ENCODE results near the gene EFHC2. TPM values are rescaled to one million over a fixed set of nuclear protein-coding genes. Genes with fewer than 3 reads are reported as not detected.

The EFHC2 gene
- total RNA-seq, 1 donor from 2014 or later, result under 0.01 TPM

GRCh38 chrX:44106864-44107263 is 236.6 kb downstream of the EFHC2 start:
- no peak for TF ChIP-seq CTCF (IDR thresholded peaks at IDR 0.05; ENCODE audit: insufficient read depth, low read length, severe bottlenecking)
- no peak overlapping the region for H3K4me3 ChIP-seq (ENCODE audit: low read depth, low read length)
- peak; percentile 73 for FAIRE-seq
- no peaks in the 10 kb centered on the region for H3K27me3 ChIP-seq (ENCODE audit: control insufficient read depth, insufficient read depth, low read length)
- no peak for DNase-seq (ENCODE audit: low read depth)
- H3K36me3 ChIP-seq (ENCODE audit: control insufficient read depth, insufficient read depth, low read length), result no peaks in the 10 kb centered on the region

DNA sequence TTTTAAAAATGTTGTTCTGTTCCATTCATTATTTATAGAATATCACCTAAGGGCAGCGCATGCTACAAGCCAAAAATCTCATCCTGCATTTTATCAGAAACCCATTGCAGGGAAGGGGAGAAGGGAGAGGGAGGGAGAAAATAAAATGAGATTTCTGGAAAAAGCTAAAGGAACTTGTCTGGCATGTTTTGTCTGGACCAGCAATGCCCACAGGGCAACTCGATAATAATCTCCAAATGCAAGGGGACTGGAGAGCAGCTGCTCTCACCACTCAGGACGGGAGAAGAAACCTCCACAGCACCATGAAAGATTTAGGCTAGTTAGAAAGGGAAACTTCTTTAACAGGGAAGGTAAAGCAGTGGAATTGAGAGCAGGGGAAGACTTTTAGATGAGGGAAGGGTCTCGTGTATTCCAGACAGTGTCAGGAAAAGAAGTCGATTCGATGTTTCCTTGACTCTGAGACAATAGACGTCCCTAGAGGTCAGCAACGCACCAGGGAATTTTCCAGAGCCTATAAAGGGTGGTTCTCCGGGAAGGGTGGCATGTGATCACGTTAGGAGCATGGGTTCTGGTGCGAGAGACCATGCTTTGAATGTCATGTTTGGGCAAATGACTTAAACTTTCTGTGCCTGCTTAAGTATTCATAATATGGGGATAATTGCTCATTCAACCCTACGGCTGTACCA is 238.1 kb downstream of the EFHC2 start:
- TF ChIP-seq CTCF (IDR thresholded peaks at IDR 0.05; ENCODE audit: insufficient read depth, low read length, severe bottlenecking), result no peak
- FAIRE-seq (no peak), DNase-seq (ENCODE audit: low read depth) (no peak)
- Histone ChIP-seq H3K36me3 (ENCODE audit: control insufficient read depth, insufficient read depth, low read length) (no peaks in the 10 kb centered on the region), H3K4me3 (ENCODE audit: low read depth, low read length) (no peak overlapping the region), H3K27me3 (ENCODE audit: control insufficient read depth, insufficient read depth, low read length) (no peaks in the 10 kb centered on the region)

DNA sequence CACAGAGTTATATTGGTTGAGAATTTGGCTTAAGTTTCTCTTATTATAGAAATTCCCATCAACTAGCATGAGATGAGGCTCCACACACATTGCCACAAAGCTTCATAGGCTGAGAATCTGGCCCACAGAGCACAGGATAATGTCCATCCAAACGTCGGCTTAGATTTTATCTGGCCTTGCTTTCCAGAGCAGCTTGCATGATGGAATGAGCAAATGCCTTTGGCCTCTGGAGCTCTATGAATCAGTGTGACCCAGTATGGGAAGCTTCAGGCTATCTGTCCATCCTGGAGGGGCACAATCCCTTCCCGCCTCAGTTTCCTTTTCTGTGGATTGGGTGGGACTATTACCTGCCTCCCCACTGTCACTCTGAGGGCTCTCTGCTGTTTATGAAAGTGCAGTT is 238.8 kb downstream of the EFHC2 start:
- FAIRE-seq, result peak; percentile 28
- H3K4me3 ChIP-seq (ENCODE audit: low read depth, low read length), result no peak overlapping the region
- no peaks in the 10 kb centered on the region for H3K27me3 ChIP-seq (ENCODE audit: control insufficient read depth, insufficient read depth, low read length)
- TF ChIP-seq CTCF (IDR thresholded peaks at IDR 0.05; ENCODE audit: insufficient read depth, low read length, severe bottlenecking), result no peak
- H3K36me3 ChIP-seq (ENCODE audit: control insufficient read depth, insufficient read depth, low read length), result no peaks in the 10 kb centered on the region
- no peak for DNase-seq (ENCODE audit: low read depth)

DNA sequence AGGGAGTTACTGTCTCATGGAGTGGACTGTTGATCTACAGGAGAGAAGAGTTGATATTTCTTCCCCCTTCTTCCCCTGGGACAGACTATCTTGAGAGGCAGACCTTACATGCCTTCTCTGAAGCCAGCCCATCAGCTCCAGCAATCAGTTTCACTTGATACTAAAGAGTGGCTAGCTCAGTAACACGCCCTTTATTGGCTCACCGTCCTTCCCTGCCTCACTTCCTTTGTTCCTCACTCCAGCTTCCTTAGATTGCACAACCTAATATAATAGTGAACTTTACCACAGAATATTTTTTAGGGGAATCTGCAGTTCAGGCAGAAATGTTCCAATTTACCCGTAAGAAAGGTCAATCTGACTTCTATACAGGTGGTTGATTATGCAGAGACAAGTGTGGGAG is 242.2 kb downstream of the EFHC2 start:
- FAIRE-seq (no peak), DNase-seq (ENCODE audit: low read depth) (peak; percentile 56)
- H3K4me3 ChIP-seq (ENCODE audit: low read depth, low read length), result no peak overlapping the region
- no peak for TF ChIP-seq CTCF (IDR thresholded peaks at IDR 0.05; ENCODE audit: insufficient read depth, low read length, severe bottlenecking)
- no peaks in the 10 kb centered on the region for H3K27me3 ChIP-seq (ENCODE audit: control insufficient read depth, insufficient read depth, low read length)
- no peaks in the 10 kb centered on the region for H3K36me3 ChIP-seq (ENCODE audit: control insufficient read depth, insufficient read depth, low read length)

DNA sequence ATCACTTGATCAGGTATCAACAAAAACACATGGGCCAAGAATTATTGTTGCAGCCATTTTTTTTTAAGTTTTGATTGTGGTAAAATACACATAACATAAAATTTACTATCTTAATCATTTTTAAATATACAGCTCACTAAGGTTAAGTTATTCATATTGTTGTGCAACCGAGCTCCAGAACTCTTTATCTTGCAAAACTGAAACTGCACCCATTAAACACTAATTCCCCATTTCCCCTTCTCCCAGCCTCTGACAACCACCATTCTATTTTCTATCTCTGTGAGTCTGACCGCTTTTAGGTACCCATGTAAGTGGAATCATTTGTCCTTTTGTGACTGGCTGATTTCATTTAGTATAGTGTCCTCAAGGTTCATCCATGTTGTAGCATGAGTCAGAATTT is 244.1 kb downstream of the EFHC2 start:
- no peak for TF ChIP-seq CTCF (IDR thresholded peaks at IDR 0.05; ENCODE audit: insufficient read depth, low read length, severe bottlenecking)
- no peak for FAIRE-seq
- Histone ChIP-seq H3K36me3 (ENCODE audit: control insufficient read depth, insufficient read depth, low read length) (no peaks in the 10 kb centered on the region), H3K27me3 (ENCODE audit: control insufficient read depth, insufficient read depth, low read length) (no peaks in the 10 kb centered on the region), H3K4me3 (ENCODE audit: low read depth, low read length) (no peak overlapping the region)
- no peak for DNase-seq (ENCODE audit: low read depth)

Other genes with a start within 250 kb of the EFHC2 start
- gene FUNDC1, start 199.2 kb upstream of the EFHC2 start, total RNA-seq, result 7.6 and 13.1 TPM in 2 replicates

Data from bronchial epithelial cell (primary cell).